SU-DHL-6 (cell line): ENCODE data around the gene TMEM120A.

Experiments
- CTCF ChIP-seq: fragments of 200-600 bp; sonication (generic); IDR thresholded peaks from one replicate; pipeline ENCODE4 v1.5.1; 2017; ENCODE audit warnings: antibody characterized with exemption, mild to moderate bottlenecking, low read length, moderate library complexity; ENCODE audit not compliant: insufficient read depth, poor library complexity, severe bottlenecking
- EZH2phosphoT487 ChIP-seq: fragments of 200-600 bp; sonication (generic), shearing (Covaris generic); conservative IDR thresholded peaks from 2 replicates; pipeline ENCODE4 v1.6.1; 2018; ENCODE audit warnings: mild to moderate bottlenecking, antibody characterized with exemption, low read length, moderate library complexity, mixed read lengths

- no peak for TF ChIP-seq CTCF
- no peak for TF ChIP-seq EZH2phosphoT487
Measured at GRCh38 chr7:75993689-75994387, 557 bp downstream of the TMEM120A start.
